H1 (cell line): ENCODE results near the gene GSDME. TPM values are rescaled to one million over a fixed set of nuclear protein-coding genes. Genes with fewer than 3 reads are reported as not detected.
A peak's percentile ranks its signal among the peaks of the same experiment; 100 is the strongest.

Experiments
- CTCF ChIA-PET: fragments of 300-600 bp; sonication (Branson Sonifier 250); formaldehyde crosslinking; loops from one replicate; lab custom pipeline; 2021; ENCODE audit not compliant: partially characterized antibody; lab: Charles Lee
- POLR2A ChIA-PET: fragments of 300-600 bp; sonication (Branson Sonifier 250); formaldehyde crosslinking; loops from one replicate; lab custom pipeline; 2021; ENCODE audit warnings: inconsistent platforms; ENCODE audit not compliant: partially characterized antibody; lab: Charles Lee
- DNase-seq, 2 experiments: peaks; one replicate each; pipeline versions ENCODE4 v3.0.0 to v3.0.0-alpha.2; 2010 to 2022; ENCODE audit warnings: low spot score in 2 of 2, low read depth in 1 of 2, mixed read lengths in 1 of 2
- FAIRE-seq: peaks from 2 replicates; lab custom pipeline; 2011; peaks lifted over from hg19 to GRCh38; lab: Jason Lieb, UNC
- H2AFZ ChIP-seq: 2 replicates; pipeline ENCODE4 v1.8.1; 2012; ENCODE audit warnings: low read length, inconsistent platforms
- H2AK5ac ChIP-seq: 2 replicates; pipeline ENCODE4 v1.6.1; 2013; ENCODE audit warnings: low read depth, low read length
- H2BK120ac ChIP-seq: replicated peaks from 2 replicates; pipeline ENCODE3; 2013; ENCODE audit warnings: low read depth, low read length, inconsistent platforms
- H2BK12ac ChIP-seq: 2 replicates; pipeline ENCODE4 v1.6.1; 2013; ENCODE audit warnings: low read depth, low read length
- H2BK15ac ChIP-seq: 2 replicates; pipeline ENCODE4 v1.6.1; 2013; ENCODE audit warnings: low read length
- H2BK20ac ChIP-seq: 2 replicates; pipeline ENCODE4 v1.6.1; 2013; ENCODE audit warnings: low read length
- H2BK5ac ChIP-seq: 2 replicates; pipeline ENCODE4 v1.6.1; 2013; ENCODE audit warnings: low read depth, low read length
- H3K14ac ChIP-seq: 2 replicates; pipeline ENCODE4 v1.6.1; 2013; ENCODE audit warnings: inconsistent platforms; ENCODE audit not compliant: insufficient read length
- H3K18ac ChIP-seq: 2 replicates; pipeline ENCODE4 v1.6.1; 2013; ENCODE audit warnings: low read length; ENCODE audit errors: extremely low read depth
- H3K23ac ChIP-seq: 2 replicates; pipeline ENCODE4 v1.6.1; 2013; ENCODE audit warnings: inconsistent platforms; ENCODE audit not compliant: insufficient read length
- H3K23me2 ChIP-seq: 2 replicates; pipeline ENCODE4 v1.6.1; 2013; ENCODE audit warnings: low read depth, low read length
- H3K27ac ChIP-seq: 2 replicates; pipeline ENCODE4 v1.6.1; 2011; ENCODE audit warnings: low read depth, low read length, inconsistent platforms
- H3K27me3 ChIP-seq, 4 experiments: replicated peaks in 1 of 4; 1 replicate in 1 of 4; 2 replicates in 3 of 4; pipeline versions ENCODE4 v1.6.1 to v1.8.1; 2011 to 2013; ENCODE audit warnings: low read length in 3 of 4, mild to moderate bottlenecking in 3 of 4, inconsistent platforms in 2 of 4, mixed read lengths in 2 of 4, moderate library complexity in 1 of 4; ENCODE audit not compliant: control insufficient read depth in 3 of 4, insufficient read depth in 3 of 4; ENCODE audit errors: extremely low read depth in 1 of 4
- H3K36me3 ChIP-seq, 4 experiments: 2 replicates each; pipeline versions ENCODE4 v1.6.1 to v1.8.1; 2011 to 2013; ENCODE audit warnings: mild to moderate bottlenecking in 4 of 4, low read length in 3 of 4, moderate library complexity in 2 of 4, control low read depth in 1 of 4, inconsistent platforms in 1 of 4; ENCODE audit not compliant: insufficient read depth in 4 of 4, control insufficient read depth in 2 of 4
- H3K4ac ChIP-seq: replicated peaks from 2 replicates; pipeline ENCODE3; 2013; ENCODE audit warnings: low read length, low read depth, mixed read lengths, inconsistent platforms; ENCODE audit not compliant: insufficient read length
- H3K4me1 ChIP-seq, 4 experiments: replicated peaks in 1 of 4; 1 replicate in 1 of 4; 2 replicates in 3 of 4; pipeline versions ENCODE4 v1.6.1 to v1.8.1; 2011 to 2013; ENCODE audit warnings: low read length in 3 of 4, inconsistent platforms in 2 of 4, mixed read lengths in 1 of 4; ENCODE audit not compliant: insufficient read depth in 4 of 4, control insufficient read depth in 3 of 4
- H3K4me2 ChIP-seq, 2 experiments: 2 replicates each; pipeline versions ENCODE4 v1.6.1 to v1.8.1; 2011 to 2013; ENCODE audit warnings: low read depth in 2 of 2, low read length in 2 of 2, control low read depth in 1 of 2, inconsistent platforms in 1 of 2, mild to moderate bottlenecking in 1 of 2; ENCODE audit not compliant: insufficient read depth in 1 of 2
- H3K4me3 ChIP-seq, 4 experiments: fragments of 200-600, 300-600 bp in 1 of 4; sonication (generic), shearing (Covaris generic), sonication (Bioruptor Twin) in 1 of 4; 2 replicates each; pipeline versions ENCODE4 v1.5.1 to v1.8.1; 2011 to 2016; ENCODE audit warnings: low read length in 4 of 4, low read depth in 3 of 4, control low read depth in 2 of 4, inconsistent platforms in 2 of 4, mild to moderate bottlenecking in 2 of 4, mixed read lengths in 1 of 4, moderate library complexity in 1 of 4; ENCODE audit not compliant: insufficient read depth in 2 of 4; ENCODE audit errors: extremely low read depth in 1 of 4
- H3K56ac ChIP-seq: replicated peaks from 2 replicates; pipeline ENCODE3; 2013; ENCODE audit warnings: low read depth, mild to moderate bottlenecking, mixed read lengths, low read length, inconsistent platforms; ENCODE audit not compliant: insufficient read length
- H3K79me1 ChIP-seq: 2 replicates; pipeline ENCODE4 v1.6.1; 2013; ENCODE audit warnings: low read depth, low read length, control low read depth
- H3K79me2 ChIP-seq, 2 experiments: 2 replicates each; pipeline versions ENCODE4 v1.6.1 to v1.8.1; 2012 to 2013; ENCODE audit warnings: low read length in 2 of 2, mild to moderate bottlenecking in 2 of 2, inconsistent platforms in 1 of 2; ENCODE audit not compliant: insufficient read depth in 2 of 2, control insufficient read depth in 1 of 2
- H3K9ac ChIP-seq, 4 experiments: replicated peaks in 1 of 4; 1 replicate in 1 of 4; 2 replicates in 3 of 4; pipeline versions ENCODE4 v1.6.1 to v1.8.1; 2011 to 2013; ENCODE audit warnings: low read depth in 3 of 4, low read length in 3 of 4, control low read depth in 2 of 4, mild to moderate bottlenecking in 2 of 4, moderate library complexity in 2 of 4, inconsistent platforms in 1 of 4; ENCODE audit errors: extremely low read depth in 1 of 4
- H3K9me3 ChIP-seq, 2 experiments: 2 replicates each; pipeline versions ENCODE4 v1.6.1 to v1.8.1; 2012 to 2013; ENCODE audit warnings: mild to moderate bottlenecking in 2 of 2, moderate library complexity in 2 of 2, control low read depth in 1 of 2, inconsistent platforms in 1 of 2, low read depth in 1 of 2, low read length in 1 of 2, mixed read lengths in 1 of 2; ENCODE audit not compliant: insufficient read depth in 2 of 2
- H4K20me1 ChIP-seq, 2 experiments: replicated peaks in 1 of 2; 2 replicates each; pipeline versions ENCODE3 to v1.8.1; 2011 to 2013; ENCODE audit warnings: inconsistent platforms in 2 of 2, low read length in 2 of 2, mild to moderate bottlenecking in 1 of 2; ENCODE audit not compliant: insufficient read depth in 2 of 2, control insufficient read depth in 1 of 2
- H4K5ac ChIP-seq: 2 replicates; pipeline ENCODE4 v1.6.1; 2013; ENCODE audit warnings: low read length, low read depth, mixed read lengths, inconsistent platforms; ENCODE audit not compliant: insufficient read length
- H4K8ac ChIP-seq: 2 replicates; pipeline ENCODE4 v1.8.0; 2013; ENCODE audit warnings: mild to moderate bottlenecking, moderate library complexity, low read length, inconsistent platforms; ENCODE audit not compliant: insufficient read depth; ENCODE audit errors: extremely low read depth
- H4K91ac ChIP-seq: replicated peaks from 2 replicates; pipeline ENCODE3; 2013; ENCODE audit warnings: low read length, mixed read lengths, inconsistent platforms; ENCODE audit not compliant: insufficient read length
- CHD2 ChIP-seq: IDR thresholded peaks from 2 replicates; pipeline ENCODE4 v1.6.1; 2012; ENCODE audit warnings: low read length, improper control_type of control experiment
- HDAC2 ChIP-seq, 2 experiments: fragments of 300-600 bp in 1 of 2; sonication (generic) in 1 of 2; IDR thresholded peaks; 2 replicates each; pipeline ENCODE4 v1.6.1; 2011 to 2012; ENCODE audit warnings: low read depth in 2 of 2, low read length in 2 of 2, mild to moderate bottlenecking in 2 of 2, moderate library complexity in 2 of 2, borderline replicate concordance in 1 of 2, inconsistent platforms in 1 of 2
- JUN ChIP-seq: IDR thresholded peaks from 2 replicates; pipeline ENCODE4 v1.6.1; 2011; ENCODE audit warnings: low read depth, mild to moderate bottlenecking, improper control_type of control experiment, low read length
- JUND ChIP-seq: IDR thresholded peaks from 2 replicates; pipeline ENCODE4 v1.6.1; 2011; ENCODE audit warnings: mild to moderate bottlenecking, improper control_type of control experiment, low read length
- KDM1A ChIP-seq: fragments of 200-600, 300-600 bp; sonication (generic); IDR thresholded peaks from 2 replicates; pipeline ENCODE4 v1.7.1; 2016; ENCODE audit warnings: mild to moderate bottlenecking, low read length, borderline replicate concordance
- MAFK ChIP-seq: IDR thresholded peaks from 2 replicates; pipeline ENCODE4 v1.6.1; 2012; ENCODE audit warnings: low read depth, mild to moderate bottlenecking, improper control_type of control experiment, low read length
- SIN3A ChIP-seq, 2 experiments: IDR thresholded peaks in 1 of 2; conservative IDR thresholded peaks in 1 of 2; 2 replicates each; pipeline ENCODE4 v1.6.1; 2011 to 2012; ENCODE audit warnings: low read length in 2 of 2, improper control_type of control experiment in 1 of 2, low read depth in 1 of 2, mild to moderate bottlenecking in 1 of 2
- ZNF274 ChIP-seq: IDR thresholded peaks from 2 replicates; pipeline ENCODE4 v1.7.0; 2012; ENCODE audit warnings: low read length, borderline replicate concordance; ENCODE audit errors: extremely low read depth
- WGBS, 2 experiments: shearing (Covaris generic) in 1 of 2; methylation state at CpG; one replicate each; pipeline versions ENCODE4 v1.1.6 to v1.1.7; 2013 to 2015; ENCODE audit warnings: low lambda C conversion rate in 2 of 2, mixed read lengths in 2 of 2, inconsistent platforms in 1 of 2, low coverage in 1 of 2, missing lambda C conversion rate in 1 of 2; ENCODE audit not compliant: insufficient replicate concordance in 2 of 2, insufficient coverage in 1 of 2, insufficient read length in 1 of 2; ENCODE audit errors: extremely low coverage in 1 of 2, missing lambda C conversion rate in 1 of 2; 5-methylcytosine and 5-hydroxymethylcytosine counted together
- polyA plus RNA-seq, 7 experiments: library from polyadenylated mRNA; depleted of rRNA in 3 of 7; stranded (reverse) in 5 of 7; unstranded in 2 of 7; fragments of >200 nt in 5 of 7; fragments of 200-250 nt in 2 of 7; gene quantifications; 1 replicate in 5 of 7; 2 replicates in 1 of 7; 4 replicates in 1 of 7; pipeline versions ENCODE4 v1.2.1 to v1.2.3, GENCODE V29; 2011 to 2013; ENCODE audit warnings: missing spikeins in 2 of 7, mixed read lengths in 2 of 7
- total RNA-seq: library from RNA; stranded (reverse); fragmentation: NEBNext Ultra II Directional; extraction: Animal tissue kit (Norgen Biotek cat#: 25700); gene quantifications from 2 replicates; pipeline ENCODE4 v1.2.1, GENCODE V29; 2021
- TF ChIP-seq, protein P1 (sequence below), 3 experiments: IDR thresholded peaks; 1 replicate in 2 of 3; 2 replicates in 1 of 3; pipeline versions ENCODE4 v1.5.1 to v1.6.1; 2011; ENCODE audit warnings: low read length in 3 of 3, mild to moderate bottlenecking in 3 of 3, inconsistent platforms in 2 of 3, low read depth in 1 of 3, moderate library complexity in 1 of 3; ENCODE audit not compliant: insufficient read depth in 1 of 3; ENCODE audit errors: control extremely low read depth in 1 of 3

GSDME gene
- total and polyA plus RNA-seq, 2 of the 8 experiments (the other 6 are each of a cell fraction or from before 2014, with no cell fraction given), result 5.4 to 7.6 TPM

- peak in 1 of 2 experiments; percentile 56 for DNase-seq
- H4K8ac ChIP-seq, result no peak overlapping the region
- H3K14ac ChIP-seq, result no peak overlapping the region
- no peaks in the 10 kb centered on the region for H3K9me3 ChIP-seq
- H4K20me1 ChIP-seq, result no peaks in the 10 kb centered on the region
- H4K91ac ChIP-seq, result no peak overlapping the region
- peak; percentile 28 for FAIRE-seq
- no peak overlapping the region for H3K18ac ChIP-seq
- H3K4me3 ChIP-seq, result no peak overlapping the region
- H2BK120ac ChIP-seq, result no peak overlapping the region
- no peak overlapping the region for H3K27ac ChIP-seq
- WGBS, 2 experiments, result 74% methylated on average over 16 of the region's 16 CpGs; no CpG with 5 or more reads in 1 of the 2 experiments
- no peak overlapping the region for H3K4me2 ChIP-seq
- no peaks in the 10 kb centered on the region for H3K23me2 ChIP-seq
- H3K79me2 ChIP-seq, result no peaks in the 10 kb centered on the region
- CTCF ChIA-PET, result interaction anchor here (0.6 to 6.0 kb wide), 18 partner anchors 10 to 777 kb away, joined by 3 to 69 read pairs (median 3); no protein-coding TSS in a partner anchor
- no peak overlapping the region for H3K9ac ChIP-seq
- no peaks in the 10 kb centered on the region; a peak in 2 of 7 replicates for H3K4me1 ChIP-seq
- H4K5ac ChIP-seq, result no peak overlapping the region
- POLR2A ChIA-PET, result interaction anchor here (1.5 kb wide), 1 partner anchor 14 kb away, joined by 3 read pairs; no protein-coding TSS in a partner anchor
- no peak overlapping the region for H2BK5ac ChIP-seq
- H2AK5ac ChIP-seq, result no peak overlapping the region
- no peaks in the 10 kb centered on the region for H3K79me1 ChIP-seq
- no peak overlapping the region for H3K4ac ChIP-seq
- no peaks in the 10 kb centered on the region for H3K36me3 ChIP-seq
- no peak overlapping the region for H3K56ac ChIP-seq
- no peak overlapping the region for H2BK20ac ChIP-seq
- H3K27me3 ChIP-seq, result no peaks in the 10 kb centered on the region
- H2AFZ ChIP-seq, result no peak overlapping the region
- no peak overlapping the region for H2BK12ac ChIP-seq
- no peak overlapping the region for H3K23ac ChIP-seq
- no peak overlapping the region for H2BK15ac ChIP-seq
- no peak for TF ChIP-seq CHD2
- TF ChIP-seq HDAC2 (IDR thresholded peaks at IDR 0.05; ENCODE audit: borderline replicate concordance in 1 of 2, low read depth in 2 of 2, low read length in 2 of 2), result no peak
- no peak for TF ChIP-seq ZNF274
- no peak for TF ChIP-seq KDM1A
- TF ChIP-seq, protein P1, sequence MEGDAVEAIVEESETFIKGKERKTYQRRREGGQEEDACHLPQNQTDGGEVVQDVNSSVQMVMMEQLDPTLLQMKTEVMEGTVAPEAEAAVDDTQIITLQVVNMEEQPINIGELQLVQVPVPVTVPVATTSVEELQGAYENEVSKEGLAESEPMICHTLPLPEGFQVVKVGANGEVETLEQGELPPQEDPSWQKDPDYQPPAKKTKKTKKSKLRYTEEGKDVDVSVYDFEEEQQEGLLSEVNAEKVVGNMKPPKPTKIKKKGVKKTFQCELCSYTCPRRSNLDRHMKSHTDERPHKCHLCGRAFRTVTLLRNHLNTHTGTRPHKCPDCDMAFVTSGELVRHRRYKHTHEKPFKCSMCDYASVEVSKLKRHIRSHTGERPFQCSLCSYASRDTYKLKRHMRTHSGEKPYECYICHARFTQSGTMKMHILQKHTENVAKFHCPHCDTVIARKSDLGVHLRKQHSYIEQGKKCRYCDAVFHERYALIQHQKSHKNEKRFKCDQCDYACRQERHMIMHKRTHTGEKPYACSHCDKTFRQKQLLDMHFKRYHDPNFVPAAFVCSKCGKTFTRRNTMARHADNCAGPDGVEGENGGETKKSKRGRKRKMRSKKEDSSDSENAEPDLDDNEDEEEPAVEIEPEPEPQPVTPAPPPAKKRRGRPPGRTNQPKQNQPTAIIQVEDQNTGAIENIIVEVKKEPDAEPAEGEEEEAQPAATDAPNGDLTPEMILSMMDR (IDR thresholded peaks at IDR 0.05; ENCODE audit: control extremely low read depth in 1 of 3, insufficient read depth in 1 of 3, low read depth in 1 of 3, low read length in 3 of 3), result peak; percentile 59 to 85 (median 74)
- TF ChIP-seq JUND, result peak; percentile 78
- TF ChIP-seq JUN, result no peak
- TF ChIP-seq SIN3A (conservative IDR thresholded peaks at IDR 0.05 in 1 of 2, IDR thresholded peaks at IDR 0.05 in 1 of 2; ENCODE audit: low read depth in 1 of 2, low read length in 2 of 2), result 0 out of 4 replicates have a peak, but pooled peaks of 1 of the 2 experiments have one; percentile 57
- no peak for TF ChIP-seq MAFK
Measured at GRCh38 chr7:24715661-24716479, 41.4 kb downstream of the GSDME start.
